GM18873 (cell line): ENCODE data around the gene RRP15.

Experiments
- ATAC-seq: cut with Tn5 transposase; IDR thresholded peaks from one replicate; pipeline ENCODE4 v1.9.1; 2021; ENCODE audit warnings: mild to moderate bottlenecking, moderate library complexity, moderate number of reproducible peaks; ENCODE audit not compliant: unreplicated experiment, low FRiP score

Gene RRP15

GRCh38 chr1:218332416-218332815 lies 47.3 kb downstream of the RRP15 start:
- ATAC-seq, result no peak

GRCh38 chr1:218336328-218336727 lies 51.2 kb downstream of the RRP15 start:
- no peak for ATAC-seq

GRCh38 chr1:218339267-218339831 lies 54.3 kb downstream of the RRP15 start:
- peak; percentile 59 for ATAC-seq

GRCh38 chr1:218341325-218341724 lies 56.2 kb downstream of the RRP15 start:
- no peak for ATAC-seq

- ATAC-seq, result no peak
These were observed 57.0 kb downstream of the RRP15 start for GRCh38 chr1:218342091-218342490.

- ATAC-seq, result peak; percentile 48
These were observed 60.0 kb downstream of the RRP15 start, which contains the start of gene TGFB2 for GRCh38 chr1:218344814-218345672. Gene TGFB2 (plus strand): TSS chr1:218345336. CDS start chr1:218346702, 1,366 bp downstream.

- ATAC-seq, result peak; percentile 31
These were observed 60.7 kb downstream of the RRP15 start for GRCh38 chr1:218345673-218346390.

- no peak for ATAC-seq
These were observed 61.5 kb downstream of the RRP15 start for GRCh38 chr1:218346391-218347204.

GRCh38 chr1:218347336-218347722 lies 62.2 kb downstream of the RRP15 start:
- no peak for ATAC-seq

GRCh38 chr1:218347723-218348627 lies 62.9 kb downstream of the RRP15 start:
- no peak for ATAC-seq

GRCh38 chr1:218348628-218349071 lies 63.6 kb downstream of the RRP15 start:
- no peak for ATAC-seq

- no peak for ATAC-seq
These were observed 64.4 kb downstream of the RRP15 start for GRCh38 chr1:218349348-218350034.

GRCh38 chr1:218350035-218350525 lies 65.0 kb downstream of the RRP15 start:
- no peak for ATAC-seq

- ATAC-seq, result no peak
These were observed 65.7 kb downstream of the RRP15 start for GRCh38 chr1:218350801-218351266.

- ATAC-seq, result no peak
These were observed 66.4 kb downstream of the RRP15 start for GRCh38 chr1:218351391-218352074.

- ATAC-seq, result no peak
These were observed 67.0 kb downstream of the RRP15 start for GRCh38 chr1:218352075-218352438.

- ATAC-seq, result no peak
These were observed 68.6 kb downstream of the RRP15 start for GRCh38 chr1:218353656-218354055.

GRCh38 chr1:218355278-218355677 lies 70.2 kb downstream of the RRP15 start:
- ATAC-seq, result no peak
